H1 (cell line): Measurements from ENCODE around the gene ARL5A.

Source experiments
- BRCA1 ChIP-seq: IDR thresholded peaks from 2 replicates; pipeline ENCODE4 v1.6.1; 2012; ENCODE audit warnings: low read depth, low read length, improper control_type of control experiment
- EP300 ChIP-seq, 2 experiments: IDR thresholded peaks; 1 replicate in 1 of 2; 2 replicates in 1 of 2; pipeline ENCODE4 v1.6.1; 2011 to 2012; ENCODE audit warnings: low read depth in 2 of 2, low read length in 2 of 2, mild to moderate bottlenecking in 2 of 2, borderline replicate concordance in 1 of 2, inconsistent platforms in 1 of 2, moderate library complexity in 1 of 2
- EZH2 ChIP-seq: fragments of 200-600 bp; sonication (generic); IDR thresholded peaks from 2 replicates; pipeline ENCODE4 v1.7.1; 2012; ENCODE audit warnings: low read depth, mild to moderate bottlenecking, moderate library complexity, low read length, inconsistent platforms; ENCODE audit not compliant: severe bottlenecking
- RAD21 ChIP-seq, 2 experiments: IDR thresholded peaks in 1 of 2; conservative IDR thresholded peaks in 1 of 2; 2 replicates each; pipeline ENCODE4 v1.6.1; 2011; ENCODE audit warnings: low read depth in 2 of 2, low read length in 2 of 2, improper control_type of control experiment in 1 of 2, inconsistent platforms in 1 of 2, mild to moderate bottlenecking in 1 of 2, moderate library complexity in 1 of 2
- RBBP5 ChIP-seq: IDR thresholded peaks from 2 replicates; pipeline ENCODE4 v1.7.1; 2012; ENCODE audit warnings: low read depth, mild to moderate bottlenecking, inconsistent platforms, low read length, moderate library complexity, borderline replicate concordance
- SIN3A ChIP-seq, 2 experiments: IDR thresholded peaks in 1 of 2; conservative IDR thresholded peaks in 1 of 2; 2 replicates each; pipeline ENCODE4 v1.6.1; 2011 to 2012; ENCODE audit warnings: low read length in 2 of 2, improper control_type of control experiment in 1 of 2, low read depth in 1 of 2, mild to moderate bottlenecking in 1 of 2
- TBP ChIP-seq: IDR thresholded peaks from 2 replicates; pipeline ENCODE4 v1.6.1; 2011; ENCODE audit warnings: low read depth, low read length, improper control_type of control experiment

GRCh38 chr2:151830961-151831360, 2.7 kb upstream of the ARL5A start:
- TF ChIP-seq RBBP5 (no peak), RAD21 (IDR thresholded peaks at IDR 0.05 in 1 of 2, conservative IDR thresholded peaks at IDR 0.05 in 1 of 2; ENCODE audit: low read depth in 2 of 2, low read length in 2 of 2) (no peak), BRCA1 (no peak), TBP (no peak), EZH2 (no peak), EP300 (IDR thresholded peaks at IDR 0.05; ENCODE audit: borderline replicate concordance in 1 of 2, low read depth in 2 of 2, low read length in 2 of 2) (no peak), SIN3A (conservative IDR thresholded peaks at IDR 0.05 in 1 of 2, IDR thresholded peaks at IDR 0.05 in 1 of 2; ENCODE audit: low read depth in 1 of 2, low read length in 2 of 2) (no peak)
